IMR-90 (cell line): Measurements from ENCODE around the gene DSE. TPM values are rescaled to one million over a fixed set of nuclear protein-coding genes. Genes with fewer than 3 reads are reported as not detected.

Source experiments
- ATAC-seq: fragments of 200-7000 bp; cut with Tn5 transposase; 2 replicates; pipeline ENCODE4 v1.9.1; 2020; ENCODE audit warnings: low read depth, mild to moderate bottlenecking, moderate library complexity
- BruUV-seq: library from RNA; stranded (reverse); fragments of 400-500 nt; replicated peaks from 2 replicates; lab custom pipeline; 2021; lab: Mats Ljungman, UMichigan
- CTCF ChIA-PET: fragments of 300-600 bp; formaldehyde crosslinking; extraction: SDS; loops from one replicate; lab custom pipeline; 2021; ENCODE audit warnings: antibody characterized with exemption; lab: Yijun Ruan, JAX
- POLR2A ChIA-PET: fragments of 300-600 bp; sonication (Branson Sonifier 250); formaldehyde crosslinking; loops from one replicate; lab custom pipeline; 2022; ENCODE audit warnings: antibody characterized with exemption; ENCODE audit not compliant: unreplicated experiment; lab: Charles Lee
- DNase-seq: peaks from one replicate; pipeline ENCODE4 v3.0.0; 2013
- H2AFZ ChIP-seq: replicated peaks from 2 replicates; pipeline ENCODE3; 2013; ENCODE audit warnings: low read length, mild to moderate bottlenecking; ENCODE audit not compliant: poor library complexity
- H2AK5ac ChIP-seq: 2 replicates; pipeline ENCODE4 v1.6.1; 2013; ENCODE audit warnings: low read depth, low read length, inconsistent platforms
- H2AK9ac ChIP-seq: replicated peaks from 2 replicates; pipeline ENCODE3; 2013; ENCODE audit warnings: mild to moderate bottlenecking, low read depth, low read length, moderate library complexity; ENCODE audit not compliant: poor library complexity
- H2BK120ac ChIP-seq: 2 replicates; pipeline ENCODE4 v1.6.1; 2013; ENCODE audit warnings: low read depth, low read length, inconsistent platforms
- H2BK15ac ChIP-seq: 3 replicates; pipeline ENCODE4 v1.6.1; 2013; ENCODE audit warnings: low read depth, low read length, inconsistent platforms
- H2BK20ac ChIP-seq: 2 replicates; pipeline ENCODE4 v1.6.1; 2013; ENCODE audit warnings: low read depth, mild to moderate bottlenecking, inconsistent platforms, low read length, moderate library complexity
- H2BK5ac ChIP-seq: 2 replicates; pipeline ENCODE4 v1.6.1; 2013; ENCODE audit warnings: mild to moderate bottlenecking, low read depth, low read length, inconsistent platforms; ENCODE audit not compliant: poor library complexity, severe bottlenecking
- H3K14ac ChIP-seq: replicated peaks from 2 replicates; pipeline ENCODE4 v1.6.1; 2013; ENCODE audit warnings: low read depth, low read length, inconsistent platforms
- H3K18ac ChIP-seq: 2 replicates; pipeline ENCODE4 v1.6.1; 2013; ENCODE audit warnings: low read depth, low read length, control low read depth
- H3K23ac ChIP-seq: 2 replicates; pipeline ENCODE4 v1.6.1; 2013; ENCODE audit warnings: low read depth, low read length, inconsistent platforms
- H3K27ac ChIP-seq: 2 replicates; pipeline ENCODE4 v1.5.1; 2013; ENCODE audit warnings: mild to moderate bottlenecking, control low read depth, low read length; ENCODE audit not compliant: insufficient read depth
- H3K27me3 ChIP-seq: 2 replicates; pipeline ENCODE4 v1.6.1; 2013; ENCODE audit warnings: low read length; ENCODE audit not compliant: control insufficient read depth, insufficient read depth
- H3K36me3 ChIP-seq: 2 replicates; pipeline ENCODE4 v1.6.1; 2013; ENCODE audit warnings: low read length, mixed read lengths; ENCODE audit not compliant: control insufficient read depth, insufficient read depth
- H3K4ac ChIP-seq: 2 replicates; pipeline ENCODE4 v1.6.1; 2013; ENCODE audit warnings: low read depth, low read length, inconsistent platforms
- H3K4me1 ChIP-seq: 2 replicates; pipeline ENCODE4 v1.6.1; 2013; ENCODE audit warnings: low read length, mixed read lengths; ENCODE audit not compliant: control insufficient read depth, insufficient read depth
- H3K4me2 ChIP-seq: 2 replicates; pipeline ENCODE4 v1.6.1; 2013; ENCODE audit warnings: low read depth, mild to moderate bottlenecking, control low read depth, low read length, moderate library complexity
- H3K4me3 ChIP-seq: 2 replicates; pipeline ENCODE4 v1.5.1; 2013; ENCODE audit warnings: low read depth, mild to moderate bottlenecking, control low read depth, low read length, moderate library complexity; ENCODE audit not compliant: insufficient read depth
- H3K56ac ChIP-seq: 2 replicates; pipeline ENCODE4 v1.6.1; 2013; ENCODE audit warnings: low read length, inconsistent platforms; ENCODE audit not compliant: insufficient read depth; ENCODE audit errors: extremely low read depth
- H3K79me1 ChIP-seq, 2 experiments: 2 replicates each; pipeline ENCODE4 v1.6.1; 2013; ENCODE audit warnings: low read length in 2 of 2, inconsistent platforms in 1 of 2, low read depth in 1 of 2
- H3K9ac ChIP-seq: 2 replicates; pipeline ENCODE4 v1.6.1; 2013; ENCODE audit warnings: low read depth, low read length, control low read depth
- H3K9me1 ChIP-seq: 2 replicates; pipeline ENCODE4 v1.6.1; 2013; ENCODE audit warnings: low read length, inconsistent platforms; ENCODE audit not compliant: insufficient read depth
- H3K9me3 ChIP-seq: 2 replicates; pipeline ENCODE4 v1.6.1; 2013; ENCODE audit warnings: low read length; ENCODE audit not compliant: control insufficient read depth, insufficient read depth
- H4K20me1 ChIP-seq: 2 replicates; pipeline ENCODE4 v1.6.1; 2013; ENCODE audit warnings: low read length, inconsistent platforms; ENCODE audit not compliant: insufficient read depth
- H4K5ac ChIP-seq: 2 replicates; pipeline ENCODE4 v1.6.1; 2013; ENCODE audit warnings: mild to moderate bottlenecking, low read depth, low read length, control low read depth
- H4K8ac ChIP-seq, 2 experiments: 2 replicates each; pipeline ENCODE4 v1.6.1; 2013; ENCODE audit warnings: low read depth in 2 of 2, low read length in 2 of 2, control low read depth in 1 of 2, inconsistent platforms in 1 of 2
- H4K91ac ChIP-seq: 2 replicates; pipeline ENCODE4 v1.6.1; 2013; ENCODE audit warnings: low read depth, low read length, inconsistent platforms; ENCODE audit not compliant: insufficient read depth
- BHLHE40 ChIP-seq: fragments of 150-350 bp; IDR thresholded peaks from 2 replicates; pipeline ENCODE4 v1.6.1; 2016; ENCODE audit warnings: mild to moderate bottlenecking, low read depth, low read length
- CEBPB ChIP-seq: IDR thresholded peaks from 2 replicates; pipeline ENCODE4 v1.6.1; 2012; ENCODE audit warnings: low read depth, low read length, improper control_type of control experiment
- CTCF ChIP-seq: conservative IDR thresholded peaks from 2 replicates; pipeline ENCODE4 v1.5.1; 2012; ENCODE audit warnings: mild to moderate bottlenecking, low read depth, low read length, improper control_type of control experiment
- ELK1 ChIP-seq: fragments of 150-350 bp; IDR thresholded peaks from 2 replicates; pipeline ENCODE4 v1.6.1; 2016; ENCODE audit warnings: low read depth, mild to moderate bottlenecking, low read length, moderate library complexity, borderline replicate concordance
- FOS ChIP-seq: fragments of 150-350 bp; IDR thresholded peaks from 2 replicates; pipeline ENCODE4 v1.6.1; 2016; ENCODE audit warnings: low read depth, low read length
- MAZ ChIP-seq: IDR thresholded peaks from 2 replicates; pipeline ENCODE4 v1.6.1; 2012; ENCODE audit warnings: low read depth, mild to moderate bottlenecking, low read length, improper control_type of control experiment, moderate library complexity, borderline replicate concordance
- NFE2L2 ChIP-seq: fragments of 150-350 bp; IDR thresholded peaks from 2 replicates; pipeline ENCODE4 v1.6.1; 2016; ENCODE audit warnings: low read depth, mild to moderate bottlenecking, low read length
- RAD21 ChIP-seq: IDR thresholded peaks from 2 replicates; pipeline ENCODE4 v1.6.1; 2012; ENCODE audit warnings: low read length, improper control_type of control experiment
- RCOR1 ChIP-seq: IDR thresholded peaks from 2 replicates; pipeline ENCODE4 v1.6.1; 2012; ENCODE audit warnings: mild to moderate bottlenecking, low read length, improper control_type of control experiment; ENCODE audit not compliant: insufficient replicate concordance
- SMC3 ChIP-seq: fragments of 150-350 bp; IDR thresholded peaks from 2 replicates; pipeline ENCODE4 v1.6.1; 2016; ENCODE audit warnings: low read depth, mild to moderate bottlenecking, antibody characterized with exemption, low read length, moderate library complexity
- WGBS, 2 experiments: methylation state at CpG; one replicate each; pipeline versions ENCODE4 v1.1.5 to v1.1.7; 2013; ENCODE audit warnings: missing lambda C conversion rate in 2 of 2; ENCODE audit not compliant: insufficient read length in 1 of 2; ENCODE audit errors: extremely low coverage in 2 of 2; 5-methylcytosine and 5-hydroxymethylcytosine counted together
- dilution Hi-C: fragments of 300-500 bp; cut with HindIII; formaldehyde crosslinking; loops from one replicate; pipeline ENCODE4 v1.14.3; 2018; ENCODE audit warnings: low sequenced_read_pairs; ENCODE audit not compliant: unreplicated experiment
- in situ Hi-C: fragments of 300-500 bp; cut with MboI; formaldehyde crosslinking; loops from 3 replicates; pipeline ENCODE4 v1.14.3; 2019; ENCODE audit warnings: low sequenced_read_pairs, inconsistent platforms, mixed read lengths
- intact Hi-C: fragments of 100-400 bp; cut with micrococcal nuclease; formaldehyde crosslinking; loops from 2 replicates; pipeline ENCODE4 v1.10.0; 2022
- polyA plus RNA-seq, 3 experiments: library from polyadenylated mRNA; depleted of rRNA; stranded (reverse); fragments of >200 nt; gene quantifications; 2 replicates each; pipeline ENCODE4 v1.2.3, GENCODE V29; 2012; ENCODE audit warnings: low replicate concordance in 1 of 3
- total RNA-seq: library from RNA; depleted of rRNA; stranded (reverse); fragments of >200 nt; gene quantifications from 2 replicates; pipeline ENCODE4 v1.2.3, GENCODE V29; 2012
- TF ChIP-seq, protein P1 (sequence below): fragments of 150-350 bp; IDR thresholded peaks from 2 replicates; pipeline ENCODE4 v1.6.1; 2017; ENCODE audit warnings: mild to moderate bottlenecking, antibody characterized with exemption, low read length, low read depth

DSE gene
- total and polyA plus RNA-seq, 2 of the 4 experiments (the other 2 are of a cell fraction) = 48.0 to 154 TPM

DNA sequence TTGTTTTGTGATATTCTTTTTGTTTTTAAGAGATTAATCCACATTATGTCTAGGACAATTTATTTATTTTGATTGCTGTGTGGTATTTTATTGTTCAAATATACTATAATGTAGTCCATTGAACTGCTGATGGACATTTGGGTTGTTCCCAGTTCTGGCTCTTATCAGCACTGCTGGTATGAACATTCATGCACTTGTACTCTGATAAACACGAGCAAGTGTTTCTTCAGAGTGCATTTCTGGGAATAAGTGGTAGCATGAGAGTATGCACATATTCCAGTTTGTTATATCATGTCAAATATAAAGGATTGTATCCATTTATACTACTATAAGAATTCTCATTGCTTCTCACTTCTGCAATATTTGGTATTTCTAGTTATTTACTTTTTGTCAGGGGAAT is 97.5 kb downstream of the DSE start:
- ATAC-seq = no peak
- Histone ChIP-seq H2BK20ac (no peak overlapping the region), H4K91ac (no peak overlapping the region), H4K20me1 (no peaks in the 10 kb centered on the region), H3K27me3 (no peaks in the 10 kb centered on the region), H3K14ac (no peak overlapping the region), H3K79me1 (no peaks in the 10 kb centered on the region), H4K5ac (no peak overlapping the region), H3K4me1 (no peaks in the 10 kb centered on the region), H3K4ac (no peak overlapping the region), H3K27ac (no peak overlapping the region), H3K23ac (no peak overlapping the region), H2AFZ (no peak overlapping the region), H2AK9ac (no peak overlapping the region), H3K56ac (no peak overlapping the region), H2BK5ac (no peak overlapping the region), H3K9ac (no peak overlapping the region), H2BK120ac (no peak overlapping the region), H2AK5ac (no peak overlapping the region), H3K18ac (no peak overlapping the region), H2BK15ac (no peak overlapping the region), H3K36me3 (no peaks in the 10 kb centered on the region), H3K9me1 (no peaks in the 10 kb centered on the region), H3K9me3 (no peaks in the 10 kb centered on the region), H4K8ac (no peak overlapping the region), H3K4me2 (no peak overlapping the region), H3K4me3 (no peak overlapping the region)
- POLR2A ChIA-PET = no interaction called here
- no TSS peak for BruUV-seq
- TF ChIP-seq MAZ = no peak
- TF ChIP-seq CEBPB = no peak
- no peak for TF ChIP-seq RAD21
- TF ChIP-seq BHLHE40 = no peak
- TF ChIP-seq RCOR1 = no peak
- TF ChIP-seq SMC3 = no peak
- no peak for TF ChIP-seq FOS
- no peak for TF ChIP-seq CTCF
- TF ChIP-seq, protein P1, sequence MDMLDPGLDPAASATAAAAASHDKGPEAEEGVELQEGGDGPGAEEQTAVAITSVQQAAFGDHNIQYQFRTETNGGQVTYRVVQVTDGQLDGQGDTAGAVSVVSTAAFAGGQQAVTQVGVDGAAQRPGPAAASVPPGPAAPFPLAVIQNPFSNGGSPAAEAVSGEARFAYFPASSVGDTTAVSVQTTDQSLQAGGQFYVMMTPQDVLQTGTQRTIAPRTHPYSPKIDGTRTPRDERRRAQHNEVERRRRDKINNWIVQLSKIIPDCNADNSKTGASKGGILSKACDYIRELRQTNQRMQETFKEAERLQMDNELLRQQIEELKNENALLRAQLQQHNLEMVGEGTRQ = no peak
- no peak for TF ChIP-seq ELK1
- no peak for TF ChIP-seq NFE2L2
- in situ Hi-C loops (no loop called here), dilution Hi-C loops (no loop called here), intact Hi-C loops (no loop called here)
- CTCF ChIA-PET = no interaction called here
- no CpG with 5 or more reads among the region's 1 CpG for WGBS, 2 experiments
- no peak for DNase-seq
